Dedifferentiated amniotic fluid mesenchymal stem cell (primary cell): Measurements from ENCODE around the gene GAB2.
"Not testable (repeated sequence)": the region's sequence is repeated elsewhere in the genome, so short reads cannot be mapped to it uniquely, and the experiment has no call there.

Source experiments
- DNase-seq: peaks from one replicate; pipeline ENCODE4 v3.0.0-alpha.2; 2016; ENCODE audit errors: extremely low spot score

Gene GAB2

GRCh38 chr11:78365381-78365792 is 52.2 kb downstream of the GAB2 start:
- DNase-seq: peak; percentile 50

GRCh38 chr11:78364128-78364751 is 53.4 kb downstream of the GAB2 start:
- no peak for DNase-seq

GRCh38 chr11:78363024-78363619 is 54.5 kb downstream of the GAB2 start:
- DNase-seq: no peak

- DNase-seq: no peak
These were observed 56.4 kb downstream of the GAB2 start for GRCh38 chr11:78361228-78361627.

GRCh38 chr11:78359921-78360320 is 57.7 kb downstream of the GAB2 start:
- DNase-seq: no peak

GRCh38 chr11:78357924-78358323 is 59.7 kb downstream of the GAB2 start:
- not testable (repeated sequence) for DNase-seq

GRCh38 chr11:78357425-78357824 is 60.2 kb downstream of the GAB2 start:
- DNase-seq: not testable (repeated sequence)

GRCh38 chr11:78355742-78356141 is 61.9 kb downstream of the GAB2 start:
- DNase-seq: not testable (repeated sequence)

GRCh38 chr11:78355309-78355705 is 62.3 kb downstream of the GAB2 start:
- DNase-seq: no peak

GRCh38 chr11:78354408-78355308 is 63.0 kb downstream of the GAB2 start:
- peak; percentile 62 for DNase-seq

- no peak for DNase-seq
These were observed 65.4 kb downstream of the GAB2 start for GRCh38 chr11:78351979-78352841.

- no peak for DNase-seq
These were observed 66.4 kb downstream of the GAB2 start for GRCh38 chr11:78351193-78351592.

- peak; percentile 43 for DNase-seq
These were observed 66.9 kb downstream of the GAB2 start for GRCh38 chr11:78350646-78351165.

GRCh38 chr11:78350091-78350645 is 67.5 kb downstream of the GAB2 start:
- no peak for DNase-seq

GRCh38 chr11:78349624-78350023 is 68.0 kb downstream of the GAB2 start:
- no peak for DNase-seq

- no peak for DNase-seq
These were observed 68.5 kb downstream of the GAB2 start for GRCh38 chr11:78349114-78349513.

- no peak for DNase-seq
These were observed 69.7 kb downstream of the GAB2 start for GRCh38 chr11:78347956-78348355.

- DNase-seq: no peak
These were observed 70.8 kb downstream of the GAB2 start for GRCh38 chr11:78346799-78347198.

- no peak for DNase-seq
These were observed 72.2 kb downstream of the GAB2 start for GRCh38 chr11:78345450-78345849.

GRCh38 chr11:78344676-78345075 is 72.9 kb downstream of the GAB2 start:
- no peak for DNase-seq

GRCh38 chr11:78344094-78344493 is 73.5 kb downstream of the GAB2 start:
- no peak for DNase-seq
